MCF 10A (cell line): ENCODE data around the gene NKX1-2. TPM values are rescaled to one million over a fixed set of nuclear protein-coding genes. Genes with fewer than 3 reads are reported as not detected.

Experiments used
- BruUV-seq: library from RNA; stranded (reverse); fragments of 400-500 nt; replicated peaks from 2 replicates; lab custom pipeline; 2021; lab: Mats Ljungman, UMichigan
- CTCF ChIA-PET: fragments of 300-600 bp; sonication (Branson Sonifier 250); formaldehyde crosslinking; extraction: SDS; loops from one replicate; lab custom pipeline; 2021; ENCODE audit warnings: antibody characterized with exemption, inconsistent platforms; lab: Yijun Ruan, JAX
- POLR2A ChIA-PET: fragments of 300-600, 350-650 bp; sonication (Branson Sonifier 250); formaldehyde crosslinking; extraction: SDS; loops from one replicate; lab custom pipeline; 2020; ENCODE audit warnings: antibody characterized with exemption, inconsistent platforms; lab: Yijun Ruan, JAX
- DNase-seq: peaks from one replicate; pipeline ENCODE4 v3.0.0-alpha.2; 2018; ENCODE audit not compliant: unreplicated experiment
- H3K27ac Mint-ChIP-seq: one replicate; pipeline ENCODE4 v1.8.0; 2022; ENCODE audit warnings: mild to moderate bottlenecking, low read depth, mixed read lengths; ENCODE audit not compliant: unreplicated experiment
- H3K27me3 Mint-ChIP-seq: one replicate; pipeline ENCODE4 v1.8.0; 2022; ENCODE audit warnings: mixed read lengths; ENCODE audit not compliant: insufficient read depth, unreplicated experiment
- H3K36me3 Mint-ChIP-seq: one replicate; pipeline ENCODE4 v1.8.0; 2022; ENCODE audit warnings: mild to moderate bottlenecking, moderate library complexity, mixed read lengths; ENCODE audit not compliant: insufficient read depth, unreplicated experiment
- H3K4me1 Mint-ChIP-seq: one replicate; pipeline ENCODE4 v1.8.0; 2022; ENCODE audit warnings: mixed read lengths; ENCODE audit not compliant: insufficient read depth, unreplicated experiment
- H3K4me3 Mint-ChIP-seq: one replicate; pipeline ENCODE4 v1.8.0; 2022; ENCODE audit warnings: mild to moderate bottlenecking, moderate library complexity, mixed read lengths; ENCODE audit not compliant: unreplicated experiment
- H3K9me3 Mint-ChIP-seq: one replicate; pipeline ENCODE4 v1.8.0; 2022; ENCODE audit warnings: mixed read lengths; ENCODE audit not compliant: unreplicated experiment
- CTCF ChIP-seq: fragments of 200-600 bp; IDR thresholded peaks from one replicate; pipeline ENCODE4 v1.8.0; 2022; ENCODE audit warnings: antibody characterized with exemption, mild to moderate bottlenecking; ENCODE audit not compliant: unreplicated experiment
- intact Hi-C: fragments of 100-400 bp; cut with micrococcal nuclease; formaldehyde crosslinking; loops from 2 replicates; pipeline ENCODE4 v1.14.1; 2022
- total RNA-seq: library from RNA; stranded (reverse); gene quantifications from 2 replicates; pipeline ENCODE4 v1.2.3, GENCODE V29; 2022

Gene NKX1-2
- total RNA-seq, 1 experiment from 2014 or later = 0.35 TPM

GRCh38 chr10:124407456-124407855, 42.4 kb downstream of the NKX1-2 start:
- Mint-ChIP-seq H3K27ac (no peak overlapping the region), H3K4me1 (no peaks in the 10 kb centered on the region), H3K9me3 (no peaks in the 10 kb centered on the region), H3K4me3 (no peak overlapping the region), H3K27me3 (no peaks in the 10 kb centered on the region), H3K36me3 (peaks cover 83% of the 10 kb centered on the region)
- TF ChIP-seq CTCF = no peak
- TSS peak; percentile 15 for BruUV-seq
- no peak for DNase-seq
- ChIA-PET POLR2A (interaction anchor here (0.6 to 1.8 kb wide), 4 partner anchors 10 to 122 kb away, joined by 3 to 7 read pairs (median 4); no protein-coding TSS in a partner anchor), CTCF (interaction anchor here (0.6 to 1.6 kb wide), 4 partner anchors 18 to 410 kb away, joined by 3 to 5 read pairs (median 4); no protein-coding TSS in a partner anchor)
- intact Hi-C loops = no loop called here

GRCh38 chr10:124403548-124403947, 46.3 kb downstream of the NKX1-2 start:
- CTCF ChIA-PET = interaction anchor here (0.6 to 2.9 kb wide), 19 partner anchors 9 to 1277 kb away, joined by 3 to 22 read pairs (median 3); no protein-coding TSS in a partner anchor
- BruUV-seq = no TSS peak
- intact Hi-C loops = loop anchor here (1.0 to 5.0 kb wide), 2 partner anchors 408 to 821 kb away; no protein-coding TSS in a partner anchor
- peak; percentile 46 for TF ChIP-seq CTCF
- no peak overlapping the region for H3K4me3 Mint-ChIP-seq
- POLR2A ChIA-PET = interaction anchor here (0.6 to 1.6 kb wide), 8 partner anchors 9 to 409 kb away, joined by 3 to 9 read pairs (median 4); partner anchors contain the start of genes CHST15 and OAT
- peak; percentile 81 for DNase-seq
- H3K36me3 Mint-ChIP-seq = peaks cover 87% of the 10 kb centered on the region
- no peak overlapping the region for H3K27ac Mint-ChIP-seq
- no peaks in the 10 kb centered on the region for H3K27me3 Mint-ChIP-seq
- H3K4me1 Mint-ChIP-seq = no peaks in the 10 kb centered on the region
- no peaks in the 10 kb centered on the region for H3K9me3 Mint-ChIP-seq

DNA sequence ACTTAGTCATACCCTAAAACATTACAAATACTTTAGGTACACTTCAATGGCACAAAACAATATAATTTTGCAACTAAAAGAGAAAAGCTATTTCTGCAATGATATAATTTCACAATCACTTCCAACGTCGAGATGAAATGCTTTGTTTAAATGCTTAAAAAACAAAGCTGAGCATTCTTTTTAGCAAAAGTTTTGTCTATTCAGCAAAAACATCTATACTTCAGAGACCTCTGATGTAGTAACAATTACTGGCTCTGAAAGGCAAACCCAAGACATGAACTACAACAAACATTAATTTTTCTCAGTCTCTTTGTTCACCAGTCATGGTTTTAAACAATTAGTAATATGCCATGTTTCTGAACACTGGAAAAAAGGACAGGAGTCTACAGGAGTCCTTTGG, 47.6 kb downstream of the NKX1-2 start:
- POLR2A ChIA-PET = interaction anchor here (2.2 kb wide), 1 partner anchor 17 kb away, joined by 5 read pairs; the partner anchor contains the start of gene OAT
- intact Hi-C loops = loop anchor here (5.0 kb wide), 1 partner anchor 820 kb away; no protein-coding TSS in a partner anchor
- H3K4me3 Mint-ChIP-seq = no peak overlapping the region
- no peaks in the 10 kb centered on the region for H3K4me1 Mint-ChIP-seq
- H3K27ac Mint-ChIP-seq = no peak overlapping the region
- H3K9me3 Mint-ChIP-seq = no peaks in the 10 kb centered on the region
- H3K36me3 Mint-ChIP-seq = peaks cover 88% of the 10 kb centered on the region
- H3K27me3 Mint-ChIP-seq = no peaks in the 10 kb centered on the region
- no peak for TF ChIP-seq CTCF
- BruUV-seq = no TSS peak
- CTCF ChIA-PET = interaction anchor here (0.9 to 1.2 kb wide), 2 partner anchors 13 to 408 kb away, joined by 8 read pairs; no protein-coding TSS in a partner anchor
- DNase-seq = no peak

GRCh38 chr10:124401633-124402032, 48.2 kb downstream of the NKX1-2 start:
- Mint-ChIP-seq H3K27ac (no peak overlapping the region), H3K9me3 (no peaks in the 10 kb centered on the region), H3K4me1 (no peaks in the 10 kb centered on the region), H3K36me3 (peaks cover 91% of the 10 kb centered on the region), H3K27me3 (no peaks in the 10 kb centered on the region), H3K4me3 (no peak overlapping the region)
- intact Hi-C loops = loop anchor here (5.0 kb wide), 1 partner anchor 819 kb away; no protein-coding TSS in a partner anchor
- ChIA-PET POLR2A (interaction anchor here (2.2 kb wide), 1 partner anchor 17 kb away, joined by 5 read pairs; the partner anchor contains the start of gene OAT), CTCF (interaction anchor here (0.9 to 1.2 kb wide), 2 partner anchors 13 to 407 kb away, joined by 8 read pairs; no protein-coding TSS in a partner anchor)
- DNase-seq = no peak
- no peak for TF ChIP-seq CTCF
- BruUV-seq = no TSS peak

Other genes with a start within 250 kb of the NKX1-2 start
- 62.2 and 68.1 TPM in 2 replicates for gene OAT, start 31.1 kb downstream of the NKX1-2 start, total RNA-seq
- 3.5 and 3.7 TPM in 2 replicates for gene LHPP, start 11.8 kb upstream of the NKX1-2 start, total RNA-seq